GM18508 (cell line): ENCODE data around the gene SLC35D1.

ENCODE experiments used
- ATAC-seq: cut with Tn5 transposase; IDR thresholded peaks from one replicate; pipeline ENCODE4 v1.9.1; 2021; ENCODE audit warnings: moderate number of reproducible peaks; ENCODE audit not compliant: insufficient read depth, unreplicated experiment

Gene SLC35D1

DNA sequence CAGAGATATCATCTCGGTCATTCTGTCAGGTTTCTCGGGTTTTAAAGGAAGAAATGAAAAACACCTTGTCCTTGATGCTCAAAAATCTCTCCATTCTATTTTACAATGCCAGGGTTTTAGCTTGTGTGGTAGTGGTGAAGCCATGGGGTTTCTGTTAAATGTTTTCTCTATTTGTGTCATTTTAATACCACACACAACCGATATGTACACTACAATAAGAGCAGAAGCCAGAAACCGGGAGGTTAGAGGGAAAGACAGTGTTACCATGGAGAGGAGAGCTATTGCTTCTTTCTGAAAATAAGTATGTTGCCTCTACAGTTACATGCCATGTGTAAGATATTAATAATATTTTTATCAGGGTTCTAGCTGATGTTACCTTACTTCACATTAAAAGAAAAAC lies 2.8 kb downstream of the SLC35D1 start:
- no peak for ATAC-seq

DNA sequence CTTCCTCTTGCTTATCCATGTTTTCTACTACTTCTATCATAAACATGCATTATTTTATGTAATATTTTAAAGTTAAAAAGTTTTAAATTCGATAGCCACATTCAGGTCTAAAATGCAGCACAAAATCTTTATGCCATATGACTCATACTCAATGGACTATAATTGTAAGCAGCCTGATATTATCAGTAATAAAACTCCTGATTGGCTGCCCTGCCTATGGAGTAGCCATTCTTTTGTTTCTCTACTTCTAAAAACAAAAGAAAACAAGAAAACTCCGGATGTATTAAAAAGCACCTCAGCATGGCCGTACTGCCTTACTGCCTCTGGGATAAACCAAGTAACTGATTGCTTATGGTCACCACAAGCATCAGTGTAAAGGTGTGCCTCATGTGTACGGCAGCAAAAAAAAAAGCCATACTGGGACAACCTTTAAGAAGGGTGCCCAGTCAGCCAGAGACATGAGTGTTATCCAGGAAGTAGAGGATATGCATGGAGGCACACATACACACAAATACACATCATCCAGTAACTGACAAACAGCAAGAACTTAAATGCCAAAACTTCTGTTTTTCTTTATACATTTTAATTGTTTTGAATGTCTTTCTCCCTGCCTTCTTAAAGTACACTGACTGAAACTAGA lies 9.2 kb downstream of the SLC35D1 start:
- ATAC-seq: no peak

DNA sequence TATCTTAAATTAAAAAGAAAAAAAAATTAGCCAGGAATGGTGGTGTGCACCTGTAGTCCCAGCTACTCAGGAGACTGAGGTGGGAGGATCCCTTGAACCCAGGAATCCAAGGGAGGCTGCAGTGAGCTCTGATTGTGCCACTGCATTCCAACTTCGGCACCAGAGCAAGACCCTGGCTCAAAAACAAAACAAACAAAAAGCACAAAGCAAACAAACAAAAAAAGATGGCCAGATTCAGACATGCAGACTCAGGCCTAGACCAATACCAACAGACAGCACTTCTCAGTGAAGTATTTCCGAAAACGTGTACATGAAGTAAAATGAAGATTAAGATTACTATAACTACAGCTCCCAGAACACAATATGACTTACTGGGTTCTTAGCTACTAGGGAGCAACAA lies 10.6 kb downstream of the SLC35D1 start:
- no peak for ATAC-seq

DNA sequence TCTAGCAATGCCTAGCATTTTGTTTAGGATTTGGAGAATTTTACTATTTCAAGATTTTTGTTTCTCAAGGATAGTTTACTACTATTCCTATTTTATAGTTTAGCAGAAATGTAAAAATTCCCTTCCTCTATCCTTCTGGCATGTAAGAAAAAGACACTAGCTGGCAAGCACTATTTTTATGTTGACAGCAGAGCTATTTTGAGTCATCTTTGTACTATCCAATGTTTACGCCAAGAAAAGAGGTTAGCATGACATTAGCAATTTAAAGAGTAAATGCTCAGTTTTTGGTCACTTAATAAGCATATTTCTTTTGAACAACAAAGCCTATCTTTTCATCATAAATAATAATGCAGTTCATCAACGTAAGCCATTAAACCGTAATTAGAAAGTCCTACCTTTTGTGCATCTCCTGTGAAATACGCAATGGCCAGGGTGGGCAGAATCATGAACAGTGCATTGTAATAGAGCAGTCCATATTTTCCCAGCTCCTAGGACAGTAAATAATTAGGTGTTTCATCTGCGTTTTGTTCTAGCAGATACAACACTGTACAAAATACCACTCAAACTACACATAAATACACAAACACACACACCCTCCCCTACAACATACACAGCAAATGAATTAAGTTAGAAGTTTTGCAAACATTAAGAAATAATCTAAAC lies 12.0 kb downstream of the SLC35D1 start:
- ATAC-seq: no peak

DNA sequence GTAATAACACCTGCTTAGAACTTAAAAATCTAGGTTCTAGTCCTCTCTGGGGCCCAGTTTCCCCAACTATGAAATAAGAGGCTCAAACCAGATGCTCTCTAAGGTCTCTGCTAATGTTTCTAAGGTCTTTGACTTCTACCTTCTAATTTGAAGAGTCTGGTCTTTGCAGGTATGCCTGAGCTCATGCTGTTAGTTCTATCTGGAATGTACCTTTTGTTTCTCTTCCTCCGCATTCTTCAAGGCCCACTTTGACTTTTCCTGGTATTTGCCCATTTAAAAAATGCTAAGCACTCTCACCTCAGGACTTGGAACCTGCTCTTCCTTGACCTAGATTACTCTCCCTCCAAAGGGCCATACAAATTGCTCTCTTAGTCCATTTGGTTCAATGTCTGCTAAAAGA lies 13.5 kb downstream of the SLC35D1 start:
- no peak for ATAC-seq

DNA sequence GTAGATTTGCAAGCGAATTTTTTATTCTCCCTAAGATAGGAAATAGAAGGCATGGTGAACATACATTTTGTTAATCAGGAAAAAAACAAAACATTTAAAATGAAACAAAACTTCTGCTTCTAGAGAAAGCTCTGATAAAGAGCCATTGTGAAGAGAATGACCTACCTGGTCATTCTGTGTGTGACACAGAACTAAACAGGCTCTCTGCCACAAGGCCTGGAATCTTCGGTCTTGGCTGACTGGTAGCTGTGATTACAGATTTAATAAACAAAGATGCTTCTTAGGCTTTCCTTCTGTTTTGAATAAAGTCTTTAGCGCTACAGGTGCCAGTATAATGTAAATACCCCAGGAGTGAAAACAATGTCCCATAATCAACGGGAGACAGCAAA lies 22.1 kb downstream of the SLC35D1 start:
- ATAC-seq: no peak

DNA sequence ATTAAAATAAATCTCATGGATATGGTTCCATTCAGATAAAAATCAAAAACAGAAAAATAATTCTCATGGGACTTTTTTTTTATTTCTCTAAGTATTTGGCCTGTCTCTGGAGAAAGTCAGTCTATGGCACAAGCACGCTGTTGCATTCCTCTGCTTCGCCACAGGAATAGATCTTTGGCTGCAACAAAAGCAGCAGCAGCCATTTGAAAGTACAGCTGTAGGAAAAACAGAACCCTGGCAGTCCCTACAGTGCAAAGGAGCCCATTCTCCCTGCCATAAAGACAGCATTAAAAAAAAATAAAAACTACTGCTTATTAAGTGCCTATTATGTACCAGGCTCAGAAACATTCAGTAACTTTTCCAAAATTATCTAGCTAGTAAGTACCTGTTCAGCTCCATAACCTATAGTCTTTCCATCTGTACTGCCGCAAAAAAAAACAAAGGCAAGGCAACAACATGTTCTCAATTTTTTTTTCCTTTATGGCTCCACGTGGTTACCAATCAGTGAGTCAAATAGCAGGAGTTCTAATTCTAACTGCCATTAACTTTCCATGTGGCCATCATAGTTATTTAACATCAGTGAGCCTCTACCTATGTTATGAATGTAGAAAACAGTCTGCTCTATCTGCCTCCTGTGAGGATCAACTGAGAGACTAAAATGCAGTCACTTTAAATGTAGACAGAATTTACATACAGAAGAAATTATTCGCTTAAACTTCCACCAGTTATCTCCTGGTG lies 22.7 kb downstream of the SLC35D1 start:
- no peak for ATAC-seq

DNA sequence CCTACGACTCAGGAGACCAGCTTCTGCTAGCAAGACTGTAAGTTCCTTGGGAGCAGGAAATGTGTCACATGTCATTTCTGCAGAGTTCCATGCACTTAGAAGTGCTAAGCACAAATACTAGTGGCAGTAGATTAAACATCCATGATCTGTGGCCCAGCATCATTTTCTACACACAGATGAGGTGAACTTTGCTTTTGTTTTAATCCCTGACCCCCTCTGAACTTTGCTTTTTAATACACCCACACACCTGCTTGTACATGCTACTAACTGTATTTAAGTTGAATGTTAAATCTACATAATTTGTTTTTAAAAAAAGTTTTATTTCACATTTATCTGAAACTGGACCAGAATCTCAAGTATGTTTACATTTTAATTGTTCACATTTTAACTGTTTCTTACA lies 24.5 kb downstream of the SLC35D1 start:
- no peak for ATAC-seq

DNA sequence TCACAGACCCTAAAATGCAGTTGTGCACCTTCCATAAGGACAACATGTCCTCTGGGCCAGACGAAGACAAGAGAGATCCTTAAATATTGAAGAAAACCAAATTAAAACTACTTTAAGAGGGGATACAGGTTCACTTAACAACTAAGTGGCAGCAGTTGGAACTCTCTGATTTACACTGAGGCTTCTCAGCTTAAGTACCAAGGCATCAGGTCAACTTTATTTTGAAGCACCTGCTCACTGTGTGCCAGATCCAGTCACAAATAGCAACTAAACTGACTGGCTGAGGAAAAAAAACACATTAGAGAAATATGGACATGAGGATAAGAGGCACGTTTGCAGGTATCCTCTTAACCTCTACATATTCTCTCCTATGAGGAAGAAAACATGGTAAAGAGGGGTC lies 33.2 kb downstream of the SLC35D1 start:
- no peak for ATAC-seq

DNA sequence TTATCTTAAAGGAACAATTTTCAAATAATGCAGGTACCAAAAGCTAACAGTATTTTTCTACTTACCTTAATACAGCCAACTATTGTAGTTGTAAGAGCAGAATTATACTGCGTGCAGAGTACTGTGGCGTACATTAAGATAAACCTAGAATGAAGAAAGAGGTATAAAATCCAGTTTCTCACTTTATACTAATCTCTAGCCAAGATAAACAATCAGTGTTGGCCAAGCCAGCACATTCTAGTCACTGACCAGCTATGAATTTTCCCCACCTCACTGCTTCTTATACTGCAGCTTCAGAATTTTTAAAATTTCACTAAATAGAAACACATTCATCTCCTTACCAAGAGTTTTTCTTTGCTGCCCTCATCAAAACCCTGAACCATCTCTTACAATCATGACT lies 33.6 kb downstream of the SLC35D1 start:
- ATAC-seq: no peak

DNA sequence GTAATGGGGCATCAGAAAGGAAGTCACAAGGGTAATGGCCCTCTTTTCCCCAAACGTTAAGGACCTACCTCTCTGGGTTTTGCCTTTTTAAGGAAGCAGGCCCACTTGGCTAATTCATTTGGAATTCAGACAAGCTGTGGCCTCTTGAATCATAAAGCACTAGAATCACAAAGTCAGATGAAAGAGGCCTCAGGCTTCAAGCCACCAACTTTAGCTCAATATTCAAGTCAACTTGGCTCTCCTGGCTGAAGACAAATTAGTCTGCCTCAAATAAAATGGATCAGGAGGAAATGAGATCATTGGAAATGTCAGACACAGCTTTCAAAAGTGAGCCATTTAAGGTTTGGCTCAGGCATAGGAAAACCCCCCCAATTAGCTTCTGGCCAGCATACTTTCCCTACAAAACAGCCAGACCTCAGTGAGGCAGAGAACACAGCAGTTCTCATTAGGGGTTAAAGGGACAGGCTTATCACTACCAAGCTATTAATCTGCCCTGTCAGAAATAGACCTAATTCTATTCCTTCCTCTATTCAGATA lies 34.3 kb downstream of the SLC35D1 start:
- no peak for ATAC-seq

DNA sequence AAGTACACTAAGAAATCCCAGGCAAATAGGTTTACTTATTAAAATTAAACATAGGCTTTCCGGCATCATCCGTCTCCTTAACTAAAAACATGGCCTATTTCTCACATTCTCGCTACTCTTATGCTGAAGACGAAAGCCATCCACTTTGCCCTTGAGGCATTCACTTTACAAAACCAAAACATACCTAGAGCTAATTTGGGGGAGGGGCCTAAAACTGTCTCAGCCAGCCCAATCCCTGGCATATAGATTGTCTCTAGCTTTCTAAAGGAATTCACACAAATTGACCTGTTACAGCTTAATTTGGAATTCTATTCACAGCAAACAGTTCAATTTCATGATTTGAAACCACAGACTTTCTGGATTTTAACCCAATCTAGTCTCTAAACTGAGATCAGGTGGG lies 34.8 kb downstream of the SLC35D1 start:
- ATAC-seq: no peak

DNA sequence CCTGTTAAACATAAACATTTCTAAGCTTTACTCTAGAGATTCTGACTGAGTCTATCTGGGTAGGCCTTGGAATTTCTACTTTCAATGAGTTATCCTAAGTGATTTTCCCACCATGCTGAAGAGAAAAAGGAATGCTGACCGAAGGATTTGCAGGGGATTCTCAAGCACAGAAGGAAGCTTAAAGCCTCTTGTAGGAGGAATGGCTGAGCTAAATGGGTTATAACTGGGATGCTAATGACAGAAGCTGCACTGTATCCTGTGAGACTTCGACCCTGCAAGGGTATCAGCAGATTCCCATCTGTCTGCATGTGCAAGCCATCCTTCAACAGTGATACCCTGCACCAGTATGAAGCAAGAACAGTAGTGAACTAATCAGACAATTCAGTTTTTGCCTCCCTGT lies 35.4 kb downstream of the SLC35D1 start:
- no peak for ATAC-seq

DNA sequence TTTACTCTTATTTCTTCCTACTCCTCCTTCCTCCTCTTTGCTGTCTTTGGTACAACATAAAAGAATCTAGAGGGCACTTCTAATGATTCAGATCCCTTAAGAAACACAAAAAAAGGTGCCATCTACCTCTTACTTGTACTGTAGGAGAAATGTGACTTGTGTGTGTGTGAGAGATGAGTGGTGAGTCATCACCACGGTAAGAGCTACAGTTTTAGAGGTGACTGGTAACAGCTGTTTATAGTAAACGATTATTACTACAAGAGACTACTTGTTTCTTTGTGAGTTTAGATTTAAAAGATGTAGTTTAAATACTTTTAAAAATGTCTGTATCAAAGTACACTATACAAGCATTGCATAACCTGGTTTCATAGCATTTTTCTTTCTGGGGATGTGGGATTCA lies 40.4 kb downstream of the SLC35D1 start:
- ATAC-seq: no peak

DNA sequence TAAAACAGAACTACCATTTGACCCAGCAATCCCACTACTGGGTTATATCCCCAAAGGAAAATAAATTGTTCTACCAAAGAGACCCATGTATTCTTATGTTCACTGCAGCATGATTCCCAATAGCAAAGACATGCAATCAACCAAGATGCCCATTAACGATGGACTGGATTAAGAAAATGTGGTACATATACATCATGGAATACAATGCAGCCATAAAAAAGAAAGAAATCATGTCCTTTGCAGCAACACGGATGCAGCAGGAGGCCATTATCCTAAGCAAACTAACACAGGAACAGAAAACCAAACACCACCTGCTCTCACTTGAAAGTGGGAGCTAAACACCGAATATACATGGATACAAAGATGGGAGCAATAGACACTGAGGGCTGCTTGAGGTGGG lies 44.2 kb downstream of the SLC35D1 start:
- no peak for ATAC-seq

DNA sequence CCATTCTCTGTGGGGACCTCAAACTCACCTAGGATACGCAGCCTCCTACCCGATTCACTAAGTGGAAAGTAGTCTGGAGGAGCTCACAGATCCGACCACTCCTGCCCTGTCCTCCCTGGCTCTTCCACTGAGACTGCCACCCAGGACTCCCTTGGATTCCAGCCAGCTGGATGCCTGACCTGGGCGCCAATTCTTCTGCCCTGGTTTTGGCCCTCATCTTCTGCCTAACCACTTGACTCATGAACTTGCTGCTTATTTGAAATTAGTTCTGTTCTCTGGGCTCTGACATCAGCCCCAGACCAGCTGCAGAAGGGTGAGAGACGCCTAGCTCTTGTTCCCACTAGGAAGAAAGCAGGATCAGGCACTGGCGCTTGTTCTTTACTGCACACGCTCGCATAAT lies 48.9 kb downstream of the SLC35D1 start:
- ATAC-seq: no peak

DNA sequence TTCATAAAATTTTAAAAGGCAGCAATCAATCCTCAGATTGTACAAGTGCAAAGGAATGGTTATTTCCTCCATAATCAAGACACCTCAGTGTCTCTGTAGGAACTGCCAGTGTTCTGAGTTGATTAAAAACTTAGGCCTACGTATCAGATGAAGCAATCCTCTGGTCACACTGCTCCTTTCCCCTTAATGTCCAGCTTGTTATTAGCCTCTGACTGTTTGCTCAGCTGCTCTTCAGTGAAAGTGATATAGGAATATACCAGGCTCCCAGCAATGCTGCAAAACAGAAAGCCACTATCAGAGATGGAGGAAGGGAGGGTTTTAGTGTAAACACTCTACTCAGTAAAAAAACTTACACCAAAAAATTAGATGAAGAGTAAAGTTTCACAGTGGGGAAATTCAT lies 49.8 kb downstream of the SLC35D1 start:
- no peak for ATAC-seq

DNA sequence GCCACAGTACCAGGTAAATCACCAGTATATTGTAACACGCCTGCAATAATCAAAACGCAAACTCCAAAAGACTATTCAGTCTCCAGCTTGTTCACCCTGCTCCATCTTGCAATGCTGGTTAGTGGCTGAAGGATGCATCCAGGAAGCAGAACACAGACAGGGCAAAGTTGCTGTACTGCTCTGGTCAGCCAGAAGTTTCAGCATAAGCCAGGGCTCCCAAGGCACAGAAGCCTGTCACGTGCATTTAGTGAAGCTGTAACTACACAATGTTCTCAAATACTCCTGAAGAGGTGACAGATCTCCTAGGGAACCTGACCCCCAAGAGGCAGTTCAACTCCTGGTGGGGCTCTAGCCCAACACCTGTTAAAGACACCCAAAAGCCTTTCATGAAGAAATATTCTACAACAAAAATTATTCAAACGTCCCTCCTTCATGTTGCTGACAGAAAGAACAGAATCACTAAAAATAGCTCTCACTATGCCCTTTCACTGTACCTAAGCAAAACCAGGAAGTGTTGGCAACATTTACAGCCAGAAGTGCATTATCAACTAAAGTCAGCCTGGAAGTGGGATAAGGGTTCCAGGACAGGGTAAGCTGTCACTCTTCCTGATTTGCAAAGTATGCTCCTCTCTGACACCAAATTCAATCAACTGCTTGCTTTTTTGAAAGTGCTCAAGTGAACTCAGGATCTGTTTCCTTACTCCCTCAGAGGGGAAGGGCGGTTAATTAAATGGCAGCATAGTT lies 52.1 kb downstream of the SLC35D1 start:
- ATAC-seq: no peak

DNA sequence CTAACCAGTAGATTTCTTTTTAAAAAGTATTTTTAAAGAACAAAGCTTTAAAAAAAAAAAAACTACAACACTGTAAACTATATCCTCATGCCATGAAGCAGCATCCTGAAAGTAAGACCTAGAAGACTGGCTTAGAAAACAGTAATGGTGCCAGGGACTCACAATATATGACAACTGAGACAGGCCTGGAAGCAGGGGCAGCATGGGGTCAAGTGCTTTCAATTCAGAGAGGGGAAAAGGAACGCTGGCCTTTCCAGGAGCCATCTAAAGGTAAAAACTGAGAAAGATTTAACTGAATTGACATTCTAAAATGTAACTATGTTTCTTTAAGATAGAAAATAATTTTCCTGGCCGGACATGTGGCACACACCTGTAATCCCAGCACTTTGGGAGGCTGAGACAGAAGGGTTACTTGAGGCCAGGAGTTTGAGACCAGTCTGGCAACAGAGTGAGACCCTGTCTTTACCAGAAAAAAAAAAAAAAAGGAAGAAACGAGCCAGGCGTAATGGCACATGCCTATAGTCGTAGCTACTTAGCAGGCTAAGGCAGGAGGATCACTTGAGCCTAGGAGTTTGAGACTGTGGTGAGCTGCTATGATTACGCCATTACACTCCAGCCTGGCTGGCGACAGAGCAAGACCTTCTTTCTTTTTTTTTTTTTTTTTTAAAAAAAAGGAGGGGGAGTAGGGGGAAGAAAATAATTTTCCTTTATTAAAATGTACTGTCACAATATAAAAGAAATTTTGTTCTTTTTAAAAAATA lies 54.1 kb downstream of the SLC35D1 start:
- no peak for ATAC-seq

DNA sequence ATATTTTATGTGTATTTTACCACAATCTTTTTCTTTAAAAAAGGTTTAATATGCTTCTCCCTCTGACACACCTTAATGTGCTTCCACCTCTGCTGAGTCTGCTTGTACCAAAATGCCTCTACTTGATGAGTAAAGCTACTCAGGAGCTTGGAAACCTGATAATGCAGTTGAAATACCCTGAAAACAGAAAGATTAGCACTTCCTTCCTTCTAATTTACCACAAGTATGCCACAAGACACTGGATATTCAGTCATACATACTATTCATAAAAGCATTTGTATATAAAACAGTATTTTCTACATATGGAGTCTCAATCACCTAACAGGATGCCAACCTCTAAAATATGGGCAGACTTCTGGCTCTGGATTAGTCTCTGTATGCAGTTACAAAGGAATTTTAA lies 55.0 kb downstream of the SLC35D1 start:
- ATAC-seq: no peak
